Stimulated activated CD4-positive, alpha-beta T cell treated with anti-CD3 and anti-CD28 coated beads, Interleukin-2, amount 100 ng/mL, for 48 hours (primary cell): Measurements from ENCODE around the gene CHST12.
A peak's percentile ranks its signal among the peaks of the same experiment; 100 is the strongest.
"Not testable (repeated sequence)": the region's sequence is repeated elsewhere in the genome, so short reads cannot be mapped to it uniquely, and the experiment has no call there.

ENCODE experiments used
- DNase-seq, 2 donors: peaks; one replicate each; pipeline ENCODE4 v3.0.0-alpha.2; 2020

CHST12 gene

GRCh38 chr7:2437537-2438148, 34.2 kb downstream of the CHST12 start:
- no peak for DNase-seq

GRCh38 chr7:2438186-2438585, 34.8 kb downstream of the CHST12 start:
- DNase-seq = no peak

- DNase-seq = no peak
Observed at GRCh38 chr7:2438775-2439174, 35.4 kb downstream of the CHST12 start.

DNA sequence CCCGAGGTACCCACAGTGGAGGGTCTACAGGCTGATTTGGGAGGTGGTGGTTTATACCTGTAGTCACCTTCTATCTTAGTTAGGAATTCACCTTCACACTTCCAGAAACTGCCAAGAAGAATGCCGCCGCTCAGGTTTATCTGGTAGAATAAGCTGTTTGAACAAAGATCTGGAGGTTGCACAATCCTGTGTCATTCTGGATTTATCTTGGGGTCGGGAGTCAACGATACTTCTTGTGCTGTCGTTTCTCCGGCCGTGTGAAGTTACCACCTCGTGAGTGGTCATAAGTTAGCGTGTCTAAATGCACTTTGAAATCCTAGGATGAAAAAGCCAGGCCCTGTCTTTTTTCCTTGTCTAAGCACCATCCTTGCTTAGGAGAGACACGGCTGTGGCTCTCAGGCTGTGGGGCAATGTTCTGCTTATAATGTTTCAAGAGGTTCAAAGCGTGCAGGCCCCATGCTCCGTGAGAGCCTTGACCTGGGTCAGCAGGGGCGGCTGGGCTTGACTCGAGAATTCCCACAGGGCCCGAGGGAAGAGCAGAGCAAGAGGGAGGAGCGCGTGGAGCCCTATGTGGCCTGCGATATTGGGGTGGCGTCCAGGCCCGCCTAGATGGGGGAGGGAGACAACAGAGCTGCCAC, 37.3 kb downstream of the CHST12 start:
- no peak for DNase-seq

- no peak for DNase-seq
Observed at GRCh38 chr7:2441430-2442058, 38.1 kb downstream of the CHST12 start.

- no peak for DNase-seq
Observed at GRCh38 chr7:2443491-2443890, 40.1 kb downstream of the CHST12 start.

DNA sequence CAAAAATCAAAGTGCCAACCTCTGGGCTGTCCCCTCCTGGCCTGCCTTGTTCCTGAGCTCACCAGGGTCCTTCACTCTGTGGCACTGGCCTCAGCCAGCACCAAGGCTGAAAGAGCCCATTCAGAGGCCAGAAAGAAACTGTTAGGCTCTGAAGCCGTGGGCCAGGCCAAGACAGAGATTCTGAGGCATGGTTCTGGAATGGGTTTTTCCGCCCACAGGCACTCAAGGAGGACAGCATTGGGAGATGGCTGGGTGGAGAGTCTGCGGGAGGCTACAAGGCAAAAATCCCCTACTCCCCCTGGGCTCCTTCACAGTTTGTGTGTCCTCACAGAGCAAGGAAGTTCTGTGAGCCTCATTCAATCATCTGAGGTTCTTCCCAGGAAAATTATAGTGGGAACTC, 41.1 kb downstream of the CHST12 start:
- no peak for DNase-seq

DNA sequence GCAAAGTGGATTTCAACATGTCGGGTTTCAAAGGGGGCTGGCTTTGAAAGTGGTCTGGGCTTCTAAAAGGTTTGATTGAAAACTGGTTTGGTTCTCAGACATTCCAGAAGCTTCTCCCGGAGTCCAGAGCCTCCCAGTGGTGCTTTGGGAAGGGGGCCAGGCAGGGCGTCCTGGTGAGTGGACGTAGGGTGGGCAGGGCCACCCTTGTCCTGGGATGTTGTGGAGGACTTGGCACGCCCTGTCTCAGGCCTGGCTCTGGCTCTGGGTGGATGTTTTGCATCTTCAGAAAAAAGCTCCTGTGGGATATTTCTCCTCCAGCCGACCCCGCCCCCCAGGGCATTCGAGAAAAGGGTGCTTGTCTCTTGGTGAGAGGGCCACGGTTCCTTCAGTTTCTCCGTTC, 41.6 kb downstream of the CHST12 start:
- DNase-seq = no peak

GRCh38 chr7:2445898-2446555, 42.6 kb downstream of the CHST12 start:
- no peak for DNase-seq

DNA sequence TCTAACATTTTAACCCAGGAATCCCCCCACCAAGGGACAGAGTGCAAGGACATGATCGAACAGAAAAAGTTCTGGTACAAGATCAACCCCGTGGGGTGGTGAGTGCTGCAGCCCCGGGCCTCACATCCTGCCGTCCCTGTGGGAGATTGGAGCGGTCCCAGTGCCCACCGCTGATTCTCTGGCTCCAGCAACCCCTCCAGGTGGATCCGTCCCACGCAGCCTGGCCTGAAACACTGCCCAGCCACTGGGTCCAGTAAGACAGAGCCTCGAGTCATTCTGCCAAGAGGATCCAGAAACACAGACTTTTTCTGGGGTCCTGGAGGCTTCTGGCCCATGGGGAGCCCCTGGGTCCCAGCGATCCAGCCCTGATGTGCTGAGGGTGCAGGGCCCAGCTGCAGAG, 43.3 kb downstream of the CHST12 start:
- no peak for DNase-seq

GRCh38 chr7:2450198-2451107, 47.0 kb downstream of the CHST12 start:
- no peak for DNase-seq

DNA sequence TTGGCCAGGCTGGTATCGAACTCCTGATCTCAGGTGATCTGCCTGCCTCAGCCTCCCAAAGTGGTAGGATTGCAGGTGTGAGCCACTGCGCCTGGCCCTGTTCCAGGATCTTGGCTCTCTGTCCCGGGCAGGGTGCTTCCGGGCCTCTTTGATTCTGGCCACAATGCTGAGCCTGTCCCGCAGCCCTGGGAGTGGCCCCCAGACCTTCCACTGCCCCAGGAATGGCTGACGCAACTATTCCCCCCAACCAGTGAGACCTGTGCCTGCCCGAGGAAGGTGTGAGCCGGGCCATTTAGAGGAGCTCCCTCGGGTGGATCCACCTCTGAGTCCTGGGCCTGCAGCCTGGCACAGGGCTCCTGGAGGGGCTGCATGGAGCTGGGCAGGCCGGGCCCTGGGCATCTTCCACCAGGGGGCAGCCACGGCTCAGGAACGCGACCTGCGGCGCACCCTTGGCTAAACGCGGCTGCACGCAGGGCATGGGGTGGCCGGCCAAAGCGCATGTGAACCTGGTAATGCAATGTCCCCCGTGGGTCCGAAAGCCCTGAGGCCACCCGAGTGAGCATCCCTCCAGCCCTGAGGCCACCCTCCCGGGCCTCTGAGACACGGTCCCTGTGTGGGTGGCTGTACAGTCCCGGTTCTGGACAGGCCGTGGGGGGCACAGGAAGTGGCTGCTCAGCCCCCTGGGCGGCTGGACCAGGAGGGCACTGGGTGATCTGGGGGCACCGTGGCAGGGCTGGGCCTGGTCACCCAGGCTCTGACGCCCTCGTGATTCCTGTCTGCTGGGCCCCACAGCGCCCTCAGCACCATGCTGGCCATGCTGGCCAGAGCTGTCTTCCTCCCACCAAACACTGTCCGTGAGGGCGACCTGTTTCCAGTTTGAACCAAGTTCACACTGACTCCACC, 48.0 kb downstream of the CHST12 start:
- DNase-seq = peak; percentile 88 to 90

DNA sequence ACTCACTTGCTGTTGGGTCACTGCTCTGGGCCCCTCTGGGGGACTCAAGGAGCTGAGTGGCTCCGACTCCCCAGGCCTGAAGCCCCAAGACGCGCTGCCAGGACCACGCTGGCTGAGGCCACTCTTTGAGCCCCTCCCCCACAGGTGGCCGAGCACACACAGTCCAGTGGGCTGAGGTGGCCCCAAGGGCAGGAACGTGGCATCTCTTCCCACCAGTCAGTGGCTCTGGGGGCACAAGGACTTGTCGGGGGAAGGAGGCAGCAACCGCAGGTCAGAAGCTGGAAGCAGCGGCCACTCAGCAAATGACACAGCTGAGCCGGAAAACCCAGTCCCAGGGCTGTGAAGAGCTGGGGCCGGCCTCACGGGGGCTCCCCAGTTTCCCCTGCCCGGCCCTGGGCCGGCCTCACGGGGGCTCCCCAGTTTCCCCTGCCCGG, 48.7 kb downstream of the CHST12 start:
- DNase-seq = peak in 1 of 2 donors; percentile 11

DNA sequence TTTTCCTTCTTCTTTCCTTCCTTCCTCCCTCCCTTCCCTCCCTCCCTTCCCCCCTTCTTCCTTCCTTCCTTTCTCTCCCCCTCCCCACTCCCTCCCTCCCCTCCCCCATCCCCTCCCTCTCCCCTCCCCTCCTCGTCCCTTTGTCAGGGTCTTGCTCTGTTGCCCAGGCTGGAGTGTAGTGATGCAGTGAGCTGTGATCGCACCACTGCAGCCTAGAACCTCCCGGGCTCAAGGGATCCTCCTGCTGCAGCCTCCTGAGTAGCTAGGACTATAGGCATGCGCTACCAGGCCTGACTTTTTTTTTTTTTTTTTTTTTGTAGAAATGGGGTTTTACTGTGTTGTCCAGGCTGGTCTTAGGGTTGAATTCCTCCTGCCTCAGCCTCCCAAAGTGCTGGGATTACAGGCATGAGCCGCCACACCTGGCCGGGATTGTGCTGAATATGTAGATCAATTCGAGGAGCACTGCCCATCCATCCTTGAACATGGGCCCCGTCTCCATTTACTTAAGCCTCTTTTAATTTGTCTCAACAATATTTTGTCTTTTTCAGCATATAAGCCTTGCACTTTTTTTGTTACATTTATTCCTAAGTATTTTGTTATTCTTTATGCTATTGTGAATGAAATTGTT, 49.3 kb downstream of the CHST12 start:
- DNase-seq = no peak

DNA sequence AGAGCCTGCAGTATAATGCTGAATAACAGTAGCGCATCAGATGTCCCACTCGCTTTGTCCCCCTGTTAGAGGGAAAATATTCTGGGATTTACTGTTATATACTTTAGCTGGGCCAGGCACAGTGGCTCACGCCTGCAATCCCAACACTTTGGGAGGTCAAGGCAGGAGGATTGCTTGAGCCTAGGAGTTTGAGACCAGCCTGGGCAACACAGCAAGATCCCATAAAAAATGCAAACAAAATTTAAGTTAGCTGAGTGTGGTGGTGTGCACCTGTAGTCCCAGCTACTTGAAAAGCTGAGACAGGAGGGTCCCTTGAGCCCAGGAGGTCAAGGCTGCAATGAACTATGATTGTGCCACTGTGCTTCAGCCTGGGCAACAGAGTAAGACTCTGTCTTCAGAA, 50.4 kb downstream of the CHST12 start:
- not testable (repeated sequence) for DNase-seq

DNA sequence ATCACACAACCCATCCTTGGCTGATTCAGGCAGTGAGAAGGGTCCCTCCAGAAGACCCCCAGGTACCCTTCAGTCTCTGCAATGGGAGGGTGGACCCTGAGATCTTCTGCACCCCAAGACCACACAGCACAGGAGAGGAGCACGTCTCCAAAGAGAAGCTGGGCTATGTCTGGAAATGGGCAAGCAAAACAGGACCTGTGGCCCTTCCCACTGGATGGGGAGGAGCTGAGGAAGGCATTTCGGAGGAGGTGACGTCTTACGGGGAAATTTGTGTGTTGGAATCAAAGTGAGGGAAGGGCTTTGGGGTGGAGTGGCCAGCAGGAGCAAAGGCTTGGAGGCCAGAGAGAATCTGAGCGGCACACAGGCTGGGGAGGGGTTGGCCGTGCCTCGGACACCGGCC, 56.3 kb downstream of the CHST12 start:
- no peak for DNase-seq

DNA sequence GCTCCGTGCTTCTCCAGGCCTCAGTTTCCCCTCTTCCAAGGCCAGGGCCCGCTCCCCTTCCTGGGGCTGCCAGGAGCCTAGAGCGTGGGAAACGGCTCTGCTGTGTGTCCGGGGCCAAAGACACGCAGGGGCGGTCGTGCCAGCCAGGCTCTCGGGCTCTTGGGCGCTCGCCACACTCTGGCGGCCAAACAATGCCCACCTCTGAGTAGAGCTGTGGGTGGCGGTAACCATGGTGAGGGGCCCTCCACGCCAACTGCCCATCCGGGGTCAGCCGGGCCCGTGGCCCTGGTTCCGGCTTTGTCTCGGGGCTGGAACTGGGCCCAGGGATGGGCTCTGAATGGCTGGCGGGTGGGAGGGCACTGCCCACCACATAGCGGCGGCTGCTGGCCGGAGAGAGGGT, 56.8 kb downstream of the CHST12 start:
- no peak for DNase-seq

DNA sequence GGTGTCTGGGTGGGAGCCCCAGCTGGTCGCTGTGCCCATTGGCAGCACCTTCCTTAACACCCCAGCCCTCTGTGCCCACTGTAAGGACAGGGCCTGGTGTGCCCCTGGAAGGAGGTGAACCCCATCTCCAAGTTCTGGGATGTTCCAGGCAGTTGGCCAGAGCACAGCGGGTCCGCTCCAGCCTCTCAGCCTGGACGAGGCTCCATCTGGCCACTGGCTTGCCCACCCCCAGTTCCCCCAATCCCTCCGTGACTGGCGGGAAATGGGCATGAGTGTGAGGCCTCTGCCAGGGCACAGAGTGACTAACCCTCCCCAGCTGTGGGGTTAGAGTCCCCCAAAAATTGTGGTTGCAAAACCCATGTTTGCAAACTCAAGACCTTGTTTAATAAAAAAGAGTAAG, 57.2 kb downstream of the CHST12 start:
- no peak for DNase-seq

DNA sequence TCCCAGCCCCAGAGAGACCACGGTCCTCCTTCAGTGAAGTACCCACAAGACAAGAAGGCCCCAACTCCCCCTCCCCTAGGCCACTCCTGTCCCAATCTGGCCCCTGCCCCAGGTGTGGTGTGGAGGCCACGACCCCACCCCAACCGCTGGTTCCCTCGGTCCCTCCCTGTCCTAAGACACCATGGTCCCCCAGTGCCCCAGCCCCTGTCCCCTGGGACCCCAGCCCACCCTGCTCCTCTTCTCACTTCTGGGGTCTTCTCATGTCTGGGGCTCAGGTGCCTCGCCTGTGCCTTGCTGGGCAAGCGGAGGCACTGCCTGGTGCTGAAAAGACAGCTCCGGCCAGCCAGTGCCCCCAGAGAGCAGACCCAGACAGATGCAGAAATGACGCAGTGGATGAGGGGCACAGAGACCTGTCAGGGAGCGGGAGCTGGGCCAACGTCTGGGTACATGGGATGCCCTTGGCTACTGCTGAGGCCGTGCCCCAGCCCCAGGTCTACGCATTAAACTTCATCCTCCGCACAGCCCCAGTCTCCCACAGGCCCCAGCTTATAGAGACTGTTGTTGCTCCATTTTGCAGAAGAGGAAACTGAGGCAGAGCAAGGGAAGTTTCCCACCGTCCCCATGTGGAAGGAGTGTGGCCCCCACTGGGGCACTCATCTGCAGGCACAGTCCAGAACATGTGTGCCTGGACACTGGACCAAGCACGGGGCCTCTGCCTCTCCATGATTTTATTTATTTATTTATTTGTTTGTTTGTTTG, 58.0 kb downstream of the CHST12 start:
- DNase-seq = no peak

DNA sequence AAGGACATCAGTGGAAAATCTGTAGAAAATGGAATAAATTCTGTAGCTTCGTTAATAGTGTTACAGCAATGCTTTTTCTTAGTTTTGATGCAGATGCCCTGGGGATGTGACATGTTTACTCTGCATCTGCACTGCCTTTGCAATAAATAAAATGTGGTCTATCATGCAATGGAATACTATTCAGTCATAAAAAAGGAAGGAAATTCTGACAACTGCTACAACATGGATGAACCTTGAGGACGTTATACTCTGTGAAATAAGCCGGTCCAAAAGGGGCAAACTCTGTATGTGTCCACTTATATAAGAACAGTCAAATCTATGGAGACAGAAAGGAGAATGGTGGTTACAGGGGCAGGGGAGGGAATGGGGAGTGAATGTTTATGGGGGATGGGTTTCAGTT, 59.3 kb downstream of the CHST12 start:
- DNase-seq = no peak

DNA sequence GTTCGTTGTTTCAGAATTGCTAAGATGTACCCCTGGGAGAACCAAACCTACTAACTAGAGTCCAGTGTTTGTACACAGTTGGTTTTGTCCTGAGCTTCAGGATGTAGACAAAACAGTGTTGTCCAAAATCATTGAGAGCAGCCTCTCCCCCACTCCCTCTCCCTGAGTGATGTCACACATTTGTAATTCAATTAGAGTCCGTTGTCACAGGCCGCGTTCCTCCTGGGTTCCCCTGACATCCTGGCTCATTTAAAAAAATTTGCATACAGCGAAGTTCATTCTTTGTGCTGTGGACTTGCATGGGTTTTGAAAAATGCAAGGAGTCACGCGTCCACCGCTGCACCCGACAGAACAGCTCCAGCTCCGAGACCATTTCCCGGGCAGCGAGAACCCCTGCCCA, 62.5 kb downstream of the CHST12 start:
- no peak for DNase-seq
